DMS79 treated with DMSO at 0.1 percent for 48 hours (cell line): Measurements from ENCODE around the gene SRRM2.

Experiments
- DNase-seq: peaks from one replicate; lab custom pipeline; 2025; lab: John Stamatoyannopoulos, UW

Gene SRRM2

DNA sequence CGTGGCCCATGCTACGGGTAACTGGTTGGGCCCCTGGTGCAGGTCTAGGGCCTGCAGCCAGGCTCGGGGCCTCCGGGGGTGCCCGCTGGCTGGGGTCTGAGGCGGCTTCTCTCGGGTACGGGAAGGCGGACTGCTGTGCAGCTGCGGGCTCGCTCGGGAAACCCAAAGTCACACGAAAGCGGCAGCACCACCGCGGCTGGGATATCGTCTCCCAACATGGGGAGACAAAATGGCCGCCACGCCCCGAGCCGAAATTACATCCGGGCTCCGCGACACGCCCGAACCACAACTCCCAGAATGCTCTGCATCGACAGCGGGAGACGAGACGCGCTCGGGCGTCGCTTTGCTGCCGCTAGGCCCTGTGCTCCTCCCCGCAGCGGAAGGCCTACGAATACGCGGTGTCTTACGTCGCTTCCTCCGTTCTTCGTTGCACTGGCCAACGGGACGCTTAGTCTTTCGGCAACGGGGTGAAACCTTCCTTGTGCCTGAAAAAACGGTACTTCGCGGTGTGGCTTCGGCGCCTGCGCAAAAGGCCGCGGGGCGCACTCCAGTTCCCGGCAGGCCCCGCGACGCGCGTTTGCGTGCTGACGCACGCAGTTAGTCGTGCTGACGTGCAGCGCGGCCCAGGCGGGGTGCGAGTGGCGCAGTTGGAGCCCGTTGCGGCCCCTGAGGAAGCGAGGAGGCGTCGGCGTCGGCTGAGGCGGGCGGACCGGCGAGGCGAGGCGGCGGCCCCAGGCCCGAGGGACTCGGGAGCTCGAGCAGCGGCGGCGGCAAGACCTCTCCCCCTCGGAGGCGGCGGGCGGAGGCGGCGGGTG, at the start of gene SRRM2:
Gene SRRM2, plus strand, starts transcription at position 604 of the 815 bp plus-strand sequence. CDS start 3,727 bp downstream, outside the sequence.
- peak; percentile 94 for DNase-seq

DNA sequence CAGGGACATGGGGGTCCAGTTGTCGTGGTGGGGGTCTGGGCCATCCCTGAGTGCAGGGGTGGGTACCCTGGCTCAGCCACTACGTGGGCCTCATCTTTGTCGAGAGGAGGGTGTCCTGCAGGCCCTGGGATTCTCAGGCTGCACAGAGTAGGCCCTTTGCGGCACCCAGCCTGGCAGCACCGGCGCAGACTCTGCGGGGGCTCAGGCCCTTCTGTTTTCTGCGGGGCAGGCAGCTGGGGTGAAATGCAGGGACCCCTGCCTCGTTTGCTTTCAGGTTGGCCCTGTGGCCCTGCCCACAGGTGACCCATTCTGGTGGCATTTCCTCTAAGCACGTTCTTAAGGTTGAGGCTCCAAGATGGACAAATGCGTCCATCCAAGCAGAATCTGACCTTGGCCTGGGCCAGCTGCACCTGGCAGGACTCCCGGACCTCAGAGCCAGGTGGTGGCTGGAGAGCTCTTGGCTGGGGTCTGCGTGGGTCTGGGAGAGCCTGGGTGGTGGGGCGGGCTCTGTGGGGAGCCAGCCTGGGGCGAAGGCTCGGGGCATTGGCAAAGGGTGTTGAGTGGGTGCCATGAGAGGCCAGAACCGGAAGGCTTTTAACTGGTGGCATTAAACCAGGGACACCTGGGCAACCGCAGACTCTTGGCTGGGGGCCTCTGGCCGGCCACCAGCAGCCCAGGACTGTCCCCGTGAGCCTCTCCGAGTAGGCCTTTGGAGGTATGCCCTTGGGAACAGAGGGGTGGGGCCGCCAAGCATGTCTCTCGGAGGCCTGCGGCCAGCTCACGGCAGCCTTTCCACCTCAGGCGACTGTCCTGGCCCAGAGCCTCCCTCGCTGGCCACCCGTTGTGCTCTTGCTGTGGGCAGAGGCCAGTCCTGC, 49.3 kb upstream of the SRRM2 start:
- no peak for DNase-seq

- DNase-seq, result no peak
Measured at GRCh38 chr16:2704166-2704982, 48.1 kb upstream of the SRRM2 start.

DNA sequence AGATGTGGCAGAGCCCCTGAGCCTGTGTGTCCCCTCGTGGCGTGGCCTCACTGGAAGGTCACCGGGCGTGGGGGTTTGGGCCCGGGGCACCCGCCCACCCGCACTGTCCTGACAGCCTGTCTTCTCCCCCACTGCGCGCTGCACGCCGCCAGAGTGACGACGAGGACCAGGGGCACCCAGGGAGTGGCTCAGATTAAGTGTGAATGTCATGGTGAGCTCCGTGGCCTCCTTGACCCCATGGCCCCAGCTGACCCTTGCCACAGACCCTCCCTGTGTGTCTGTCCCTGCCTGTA, 47.5 kb upstream of the SRRM2 start:
- no peak for DNase-seq

GRCh38 chr16:2705351-2705750, 47.1 kb upstream of the SRRM2 start:
- no peak for DNase-seq

DNA sequence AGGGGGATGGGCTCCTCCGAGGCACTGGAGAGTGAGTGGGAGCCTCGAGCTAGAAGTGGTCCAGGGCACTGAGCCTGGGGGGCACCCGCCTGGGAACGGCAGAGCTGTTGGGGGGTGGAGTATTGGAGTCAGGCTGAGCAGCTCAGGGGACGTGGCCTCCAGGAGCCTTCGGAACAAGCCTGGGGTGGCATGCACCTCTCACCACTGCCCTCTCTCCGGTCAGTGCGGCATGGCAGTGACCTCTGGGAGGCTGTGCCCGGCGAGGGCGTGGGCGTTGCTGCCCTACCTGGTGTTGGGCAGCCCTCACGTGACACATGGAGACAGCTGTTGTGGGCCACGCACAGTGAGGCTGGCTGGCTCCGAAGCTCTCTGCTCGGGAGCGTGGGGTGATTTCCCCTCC, 46.4 kb upstream of the SRRM2 start:
- no peak for DNase-seq

- DNase-seq, result no peak
Measured at GRCh38 chr16:2706611-2707311, 45.7 kb upstream of the SRRM2 start.

- DNase-seq, result no peak
Measured at GRCh38 chr16:2707368-2708289, 44.8 kb upstream of the SRRM2 start.

DNA sequence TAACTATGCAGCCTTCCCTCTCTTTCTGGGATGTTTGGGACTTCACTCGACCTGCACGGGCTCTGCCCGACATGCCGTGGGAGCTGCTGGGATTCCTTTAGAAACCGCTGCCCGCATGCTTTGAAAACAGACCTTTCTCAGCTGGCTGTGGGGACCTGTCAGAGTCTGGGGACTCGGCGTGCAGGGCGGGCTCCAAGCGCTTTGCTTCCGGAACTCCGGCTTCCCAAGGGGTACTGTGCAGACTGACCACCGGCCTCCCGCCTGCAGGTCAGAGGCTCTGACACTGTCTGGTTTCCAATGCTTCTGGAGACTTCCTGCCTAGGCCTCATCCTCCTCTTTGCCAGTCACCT, 44.2 kb upstream of the SRRM2 start:
- DNase-seq, result no peak

DNA sequence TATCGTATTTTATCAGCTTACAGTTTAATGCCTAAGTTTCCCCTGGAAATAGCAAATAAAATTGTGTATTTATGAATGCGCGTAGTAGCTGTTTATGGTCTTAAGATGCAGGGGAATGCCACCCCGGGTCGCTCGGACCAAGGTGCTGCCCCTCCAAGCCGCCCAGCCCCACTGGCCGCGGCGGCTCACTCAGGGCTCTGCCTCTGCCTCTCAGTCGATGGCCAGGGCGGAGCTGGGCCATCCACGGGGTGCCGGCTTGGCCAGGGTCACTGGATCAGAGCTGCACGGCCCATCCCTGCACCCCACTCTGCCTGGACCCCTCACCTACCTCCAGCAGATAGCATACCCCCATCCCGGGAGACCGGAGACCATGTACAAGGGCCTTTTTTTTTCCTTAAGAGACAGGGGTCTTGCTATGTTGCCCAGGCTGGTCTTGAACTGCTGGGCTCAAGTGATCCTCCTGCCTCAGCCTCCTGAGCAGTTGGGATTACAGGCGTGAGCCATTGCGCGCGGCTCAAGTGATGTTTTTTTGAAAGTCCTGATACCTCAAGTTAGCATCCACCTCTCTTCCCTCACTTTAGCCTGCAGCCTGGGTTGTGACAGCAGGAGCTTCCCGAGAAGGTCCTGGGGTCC, 43.4 kb upstream of the SRRM2 start:
- no peak for DNase-seq

DNA sequence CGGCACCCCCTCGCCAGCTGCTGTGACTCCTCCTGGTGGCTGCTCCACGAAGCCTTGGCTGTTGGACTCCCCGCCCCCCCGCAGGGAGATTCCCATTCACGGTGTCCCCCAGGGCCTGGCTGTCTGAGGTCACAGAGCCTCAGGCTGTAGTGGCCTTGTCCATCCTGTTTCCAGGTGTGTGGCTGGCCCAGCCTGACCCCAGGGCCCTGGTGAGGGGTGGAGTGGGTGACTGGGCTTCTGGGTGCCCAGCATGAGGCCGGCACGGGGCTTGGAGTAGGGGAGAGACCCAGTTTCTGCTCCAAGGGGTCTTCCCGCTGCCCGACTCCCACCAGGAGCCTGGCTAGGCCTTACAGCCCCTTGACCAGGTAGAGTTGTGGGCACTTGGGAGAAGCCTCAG, 42.9 kb upstream of the SRRM2 start:
- DNase-seq, result no peak

GRCh38 chr16:2710021-2710710, 42.3 kb upstream of the SRRM2 start:
- DNase-seq, result no peak

GRCh38 chr16:2710711-2711231, 41.7 kb upstream of the SRRM2 start:
- DNase-seq, result no peak

DNA sequence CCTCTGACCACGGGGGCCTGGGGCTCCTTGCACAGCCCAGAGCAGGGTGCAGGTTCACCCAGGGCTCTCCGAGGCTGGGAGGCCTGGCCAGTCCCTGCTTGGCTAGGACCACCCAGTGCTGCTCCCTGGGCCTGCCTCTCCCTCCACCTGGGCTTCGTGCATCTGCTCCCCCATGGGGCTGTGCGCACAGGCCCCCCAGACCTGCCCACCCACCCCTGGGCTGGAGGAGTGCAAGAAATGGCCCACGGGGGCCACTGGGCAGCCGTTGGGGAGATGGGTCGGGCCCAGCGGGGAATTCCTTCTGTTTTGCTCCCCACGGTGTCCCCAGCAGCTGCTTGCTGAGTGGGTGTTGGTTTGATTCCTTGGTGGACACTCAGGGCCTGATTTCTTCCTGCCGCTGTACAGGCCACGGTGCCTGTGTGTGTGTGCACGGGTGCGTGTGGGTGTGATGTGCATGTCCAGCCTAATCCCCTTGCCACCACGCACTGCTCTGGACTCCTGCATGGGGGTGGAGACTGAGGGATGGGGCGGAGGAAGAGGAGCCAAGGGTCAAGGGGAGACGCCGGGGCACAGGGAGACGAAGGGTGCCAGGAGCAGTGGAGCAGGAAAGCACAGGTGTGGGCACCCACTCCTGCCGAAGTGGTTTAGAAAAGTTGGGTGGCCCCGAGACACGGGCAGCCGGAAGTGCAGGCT, 40.9 kb upstream of the SRRM2 start:
- DNase-seq, result no peak

DNA sequence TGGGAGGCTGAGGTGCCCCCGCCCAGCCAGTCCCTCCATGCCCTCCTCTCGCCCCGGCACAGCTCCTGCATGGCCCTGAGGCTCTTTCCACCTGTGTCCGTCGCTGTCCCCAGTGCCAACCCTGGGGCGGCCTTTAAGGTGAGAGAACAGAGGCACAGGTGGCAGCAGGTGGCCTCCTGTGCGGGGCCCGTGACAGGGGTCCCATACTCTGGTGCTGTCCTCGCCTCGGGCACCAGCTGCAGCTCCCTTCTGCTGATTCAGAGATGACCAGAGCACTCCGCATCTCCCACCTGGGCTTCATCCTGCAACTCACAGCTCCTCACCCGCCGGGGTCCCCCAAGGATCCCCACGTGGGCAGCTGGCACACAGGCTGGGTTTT, 40.4 kb upstream of the SRRM2 start:
- no peak for DNase-seq

- no peak for DNase-seq
Measured at GRCh38 chr16:2712546-2712945, 39.9 kb upstream of the SRRM2 start.

DNA sequence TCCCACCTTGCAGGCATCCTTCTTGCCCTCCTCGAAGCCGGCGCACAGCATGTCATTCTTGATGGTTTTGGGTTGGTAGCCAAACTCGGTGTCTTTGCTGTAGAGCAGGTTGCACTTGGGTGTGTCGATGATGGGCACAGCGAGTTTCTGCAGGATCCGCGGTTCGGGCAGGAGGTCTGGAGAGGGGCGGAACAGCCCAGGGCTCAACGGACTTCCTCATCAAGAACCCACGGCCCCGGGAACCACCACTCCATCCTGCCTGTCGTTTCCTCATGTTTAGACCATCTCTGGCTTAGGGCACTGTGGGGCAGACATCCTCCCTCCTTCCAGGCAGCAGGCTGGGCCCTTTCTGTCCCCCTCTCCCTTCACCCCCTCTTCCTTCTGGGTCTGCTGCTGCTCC, 38.9 kb upstream of the SRRM2 start:
- DNase-seq, result no peak

DNA sequence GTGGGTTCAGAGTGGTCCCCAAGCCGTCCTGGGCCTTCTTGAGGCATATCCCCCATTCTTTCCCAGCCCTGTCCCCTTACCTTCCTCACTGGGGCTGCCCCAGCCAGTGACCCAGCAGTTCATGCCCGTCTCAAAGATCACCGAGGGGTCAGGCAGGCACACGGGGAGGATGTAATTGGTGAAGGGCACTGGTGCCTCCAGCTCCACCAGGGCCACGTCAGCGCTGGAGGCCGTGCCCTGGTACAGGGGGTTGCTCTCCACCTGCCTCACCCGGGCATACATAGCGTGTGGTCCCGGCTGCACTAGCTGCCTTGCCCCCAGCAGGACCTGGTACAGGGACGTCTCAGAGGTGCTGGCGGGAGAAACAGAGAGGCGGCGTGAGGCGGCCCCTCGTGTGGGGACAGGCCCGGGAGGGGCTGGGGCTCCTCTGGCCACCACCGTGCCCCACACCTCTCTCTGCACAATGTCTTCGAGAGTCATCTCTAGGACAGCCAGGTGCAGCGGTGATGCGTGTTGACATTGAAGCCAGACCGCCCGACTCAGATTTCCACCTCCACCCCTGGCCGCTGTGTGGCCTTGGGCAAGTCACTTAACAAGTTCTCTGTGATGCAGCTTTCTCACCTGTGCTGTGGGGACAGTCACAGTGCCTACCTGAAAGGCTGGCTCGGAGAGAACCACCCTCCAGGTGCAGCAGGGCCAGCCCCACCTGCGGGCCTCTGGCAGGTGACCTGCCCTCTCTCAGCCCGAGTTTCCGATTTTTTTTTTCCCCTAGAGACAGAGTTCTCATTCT, 38.3 kb upstream of the SRRM2 start:
- DNase-seq, result no peak
